ENCODE measurements around the gene FDXR. TPM values are rescaled to one million over a fixed set of nuclear protein-coding genes. Genes with fewer than 3 reads are reported as not detected.

Gene FDXR
- polyA plus RNA-seq, 4 donors, result 9.2 to 16.6 (median 12.5) TPM

DNA sequence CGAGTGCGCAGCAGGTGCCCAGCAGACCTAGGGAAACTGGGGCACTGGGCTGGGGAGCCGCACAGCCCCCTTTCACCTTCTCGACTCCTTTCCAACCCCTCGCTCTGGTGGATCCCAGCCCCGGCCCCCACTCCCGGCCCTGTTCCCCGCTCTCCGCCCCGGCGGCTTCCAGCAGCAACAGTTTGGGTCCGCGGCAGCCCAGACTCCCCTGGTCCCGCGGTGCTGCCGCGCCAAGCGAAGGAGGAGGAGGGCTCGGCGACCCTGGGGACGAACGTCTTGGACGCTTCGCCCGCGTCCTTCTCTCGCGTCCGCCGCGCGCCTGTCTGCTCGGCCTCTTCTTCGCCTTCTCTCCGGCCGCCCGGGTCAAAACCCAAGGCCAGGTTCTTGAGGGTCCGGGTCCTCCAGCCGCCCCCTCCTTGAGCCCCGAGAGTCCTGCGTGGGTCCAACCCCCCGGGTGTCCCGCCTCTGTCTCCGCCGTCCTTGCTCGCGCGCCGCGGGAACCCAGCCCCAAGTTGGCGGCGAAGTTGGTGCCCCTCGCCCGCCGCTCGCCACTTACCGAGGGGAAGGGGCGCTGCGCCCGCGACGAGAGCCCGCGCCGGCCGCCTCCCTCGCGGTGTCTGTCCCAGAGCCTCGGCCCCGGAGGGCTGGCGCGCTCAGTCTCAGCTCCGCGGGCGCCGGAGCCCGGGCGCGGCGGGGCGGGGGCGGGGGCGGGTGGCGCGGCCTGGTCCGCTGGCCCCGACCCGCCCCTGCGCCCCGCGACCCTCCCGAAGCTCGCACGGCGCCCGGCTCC, 11.7 kb downstream of the FDXR start:
- WGBS, 3 donors, result 2% methylated on average over 54 to 96 of the region's 96 CpGs
- Histone ChIP-seq H3K36me3 (ENCODE audit: control insufficient read depth in 3 of 3, insufficient read depth in 2 of 3, low read depth in 1 of 3, low read length in 3 of 3) (peaks cover 0 to 7% (median 0%) of the 10 kb centered on the region in 3 donors), H3K27ac (ENCODE audit: low read depth in 1 of 3, low read length in 2 of 3) (no peak overlapping the region), H3K4me3 (ENCODE audit: low read depth in 1 of 3, low read length in 3 of 3) (peak overlapping the region in 1 of 3 donors; percentile 40), H3K4me1 (ENCODE audit: control insufficient read depth in 3 of 3, insufficient read depth in 2 of 3, low read depth in 1 of 3, low read length in 2 of 3) (peaks cover 0 to 20% (median 3%) of the 10 kb centered on the region in 3 donors), H3K9me3 (ENCODE audit: control insufficient read depth in 2 of 2, insufficient read depth in 1 of 2, low read depth in 1 of 2, low read length in 1 of 2) (no peaks in the 10 kb centered on the region), H3K27me3 (ENCODE audit: control insufficient read depth in 3 of 3, insufficient read depth in 3 of 3, low read length in 3 of 3) (peaks cover 0 to 55% (median 27%) of the 10 kb centered on the region in 3 donors)
- DNase-seq (peak in 1 of 2 donors; percentile 18), FAIRE-seq (no peak)

DNA sequence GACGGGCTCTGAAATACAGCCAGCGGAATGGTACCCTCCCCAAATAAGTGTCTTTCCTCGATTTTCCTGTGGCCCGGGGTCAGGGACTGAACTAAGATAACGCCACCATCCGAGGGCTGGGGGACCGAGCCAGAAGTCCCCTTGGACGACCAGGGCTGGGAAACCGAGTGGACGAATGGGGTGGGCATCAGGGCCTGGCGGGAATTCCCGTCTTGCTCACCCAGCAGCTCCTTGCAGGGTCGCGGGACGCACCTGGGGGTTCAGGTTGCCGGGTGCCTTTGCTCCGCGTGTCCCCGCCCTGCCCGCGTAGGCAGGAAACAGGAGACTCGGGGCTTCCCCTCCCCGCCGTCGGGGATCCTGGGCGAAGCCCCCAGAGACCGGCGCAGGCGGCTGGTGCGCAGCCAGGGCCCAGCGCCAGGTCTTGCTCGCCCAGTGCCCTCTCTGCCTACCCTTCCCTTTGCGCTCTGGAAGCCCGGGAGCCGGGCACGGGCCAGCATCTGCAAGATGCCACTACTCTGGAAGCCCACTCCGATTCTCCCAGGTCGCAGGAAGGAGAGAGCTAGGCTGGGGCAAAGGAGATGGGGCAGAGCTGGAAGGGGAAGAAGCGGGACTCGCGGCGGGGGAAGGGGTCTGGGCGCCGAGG, 12.4 kb downstream of the FDXR start:
- WGBS, 3 donors, result 2 to 3% (median 3%) methylated on average over 36 to 44 of the region's 44 CpGs
- peak in 1 of 2 donors; percentile 24 for DNase-seq
- Histone ChIP-seq H3K27ac (ENCODE audit: low read depth in 1 of 3, low read length in 2 of 3) (no peak overlapping the region), H3K4me1 (ENCODE audit: control insufficient read depth in 3 of 3, insufficient read depth in 2 of 3, low read depth in 1 of 3, low read length in 2 of 3) (peaks cover 0 to 20% (median 3%) of the 10 kb centered on the region in 3 donors), H3K27me3 (ENCODE audit: control insufficient read depth in 3 of 3, insufficient read depth in 3 of 3, low read length in 3 of 3) (peaks cover 0 to 62% (median 29%) of the 10 kb centered on the region in 3 donors), H3K4me3 (ENCODE audit: low read depth in 1 of 3, low read length in 3 of 3) (no peak overlapping the region), H3K9me3 (ENCODE audit: control insufficient read depth in 2 of 2, insufficient read depth in 1 of 2, low read depth in 1 of 2, low read length in 1 of 2) (no peaks in the 10 kb centered on the region), H3K36me3 (ENCODE audit: control insufficient read depth in 3 of 3, insufficient read depth in 2 of 3, low read depth in 1 of 3, low read length in 3 of 3) (peaks cover 0 to 7% (median 0%) of the 10 kb centered on the region in 3 donors)
- FAIRE-seq, result no peak

GRCh38 chr17:74859459-74860228, 13.2 kb downstream of the FDXR start, which contains the start of gene GRIN2C:
Gene GRIN2C, minus strand, starts transcription at chr17:74859885. Its CDS starts 4,793 bp downstream, at chr17:74855092.
- FAIRE-seq (no peak), DNase-seq (no peak)
- WGBS, 3 donors, result 2 to 3% (median 2%) methylated on average over 40 to 72 of the region's 72 CpGs
- H3K4me1 ChIP-seq (ENCODE audit: control insufficient read depth in 3 of 3, insufficient read depth in 2 of 3, low read depth in 1 of 3, low read length in 2 of 3), result peaks cover 0 to 20% (median 3%) of the 10 kb centered on the region in 3 donors
- H3K27me3 ChIP-seq (ENCODE audit: control insufficient read depth in 3 of 3, insufficient read depth in 3 of 3, low read length in 3 of 3), result peaks cover 0 to 69% (median 34%) of the 10 kb centered on the region in 3 donors
- no peak within 1 kb of the TSS for H3K4me3 ChIP-seq (ENCODE audit: low read depth in 1 of 3, low read length in 3 of 3)
- peaks cover 0 to 7% (median 0%) of the 10 kb centered on the region in 3 donors for H3K36me3 ChIP-seq (ENCODE audit: control insufficient read depth in 3 of 3, insufficient read depth in 2 of 3, low read depth in 1 of 3, low read length in 3 of 3)
- no peaks in the 10 kb centered on the region for H3K9me3 ChIP-seq (ENCODE audit: control insufficient read depth in 2 of 2, insufficient read depth in 1 of 2, low read depth in 1 of 2, low read length in 1 of 2)
- H3K27ac ChIP-seq (ENCODE audit: low read depth in 1 of 3, low read length in 2 of 3), result no peak within 1 kb of the TSS

GRCh38 chr17:74858672-74859458, 13.9 kb downstream of the FDXR start:
- H3K27me3 ChIP-seq (ENCODE audit: control insufficient read depth in 3 of 3, insufficient read depth in 3 of 3, low read length in 3 of 3), result peaks cover 0 to 76% (median 42%) of the 10 kb centered on the region in 3 donors
- no peak for FAIRE-seq

GRCh38 chr17:74857191-74857590, 15.6 kb downstream of the FDXR start:
- Histone ChIP-seq H3K4me1 (ENCODE audit: control insufficient read depth in 3 of 3, insufficient read depth in 2 of 3, low read depth in 1 of 3, low read length in 2 of 3) (peaks cover 0 to 13% (median 3%) of the 10 kb centered on the region in 3 donors), H3K9me3 (ENCODE audit: control insufficient read depth in 2 of 2, insufficient read depth in 1 of 2, low read depth in 1 of 2, low read length in 1 of 2) (no peaks in the 10 kb centered on the region), H3K27ac (ENCODE audit: low read depth in 1 of 3, low read length in 2 of 3) (no peak overlapping the region), H3K27me3 (ENCODE audit: control insufficient read depth in 3 of 3, insufficient read depth in 3 of 3, low read length in 3 of 3) (peaks cover 0 to 88% (median 49%) of the 10 kb centered on the region in 3 donors), H3K4me3 (ENCODE audit: low read depth in 1 of 3, low read length in 3 of 3) (no peak overlapping the region), H3K36me3 (ENCODE audit: control insufficient read depth in 3 of 3, insufficient read depth in 2 of 3, low read depth in 1 of 3, low read length in 3 of 3) (no peaks in the 10 kb centered on the region)
- no peak for DNase-seq
- 51 to 64% (median 61%) methylated on average over 4 of the region's 4 CpGs for WGBS, 3 donors
- no peak for FAIRE-seq

More at GRCh38 chr17:74858672-74859458, 13.9 kb downstream of the FDXR start:
- 36 to 52% (median 51%) methylated on average over 12 of the region's 12 CpGs for WGBS, 3 donors
- no peak overlapping the region for H3K4me3 ChIP-seq (ENCODE audit: low read depth in 1 of 3, low read length in 3 of 3)
- no peak for DNase-seq
- no peak overlapping the region for H3K27ac ChIP-seq (ENCODE audit: low read depth in 1 of 3, low read length in 2 of 3)
- H3K36me3 ChIP-seq (ENCODE audit: control insufficient read depth in 3 of 3, insufficient read depth in 2 of 3, low read depth in 1 of 3, low read length in 3 of 3), result peaks cover 0 to 2% (median 0%) of the 10 kb centered on the region in 3 donors
- H3K4me1 ChIP-seq (ENCODE audit: control insufficient read depth in 3 of 3, insufficient read depth in 2 of 3, low read depth in 1 of 3, low read length in 2 of 3), result peaks cover 0 to 20% (median 3%) of the 10 kb centered on the region in 3 donors
- no peaks in the 10 kb centered on the region for H3K9me3 ChIP-seq (ENCODE audit: control insufficient read depth in 2 of 2, insufficient read depth in 1 of 2, low read depth in 1 of 2, low read length in 1 of 2)

- Histone ChIP-seq H3K4me1 (ENCODE audit: control insufficient read depth in 3 of 3, insufficient read depth in 2 of 3, low read depth in 1 of 3, low read length in 2 of 3) (peaks cover 0 to 7% (median 3%) of the 10 kb centered on the region in 3 donors), H3K27me3 (ENCODE audit: control insufficient read depth in 3 of 3, insufficient read depth in 3 of 3, low read length in 3 of 3) (peaks cover 0 to 90% (median 51%) of the 10 kb centered on the region in 3 donors), H3K9me3 (ENCODE audit: control insufficient read depth in 2 of 2, insufficient read depth in 1 of 2, low read depth in 1 of 2, low read length in 1 of 2) (no peaks in the 10 kb centered on the region), H3K4me3 (ENCODE audit: low read depth in 1 of 3, low read length in 3 of 3) (no peak overlapping the region), H3K36me3 (ENCODE audit: control insufficient read depth in 3 of 3, insufficient read depth in 2 of 3, low read depth in 1 of 3, low read length in 3 of 3) (no peaks in the 10 kb centered on the region), H3K27ac (ENCODE audit: low read depth in 1 of 3, low read length in 2 of 3) (no peak overlapping the region)
- WGBS, 3 donors, result 70 to 80% (median 76%) methylated on average over 7 of the region's 7 CpGs
- FAIRE-seq (no peak), DNase-seq (no peak)
Observed at GRCh38 chr17:74856112-74856511, 16.7 kb downstream of the FDXR start.

- Histone ChIP-seq H3K27ac (ENCODE audit: low read depth in 1 of 3, low read length in 2 of 3) (no peak overlapping the region), H3K27me3 (ENCODE audit: control insufficient read depth in 3 of 3, insufficient read depth in 3 of 3, low read length in 3 of 3) (peaks cover 0 to 90% (median 47%) of the 10 kb centered on the region in 3 donors), H3K9me3 (ENCODE audit: control insufficient read depth in 2 of 2, insufficient read depth in 1 of 2, low read depth in 1 of 2, low read length in 1 of 2) (no peaks in the 10 kb centered on the region), H3K4me1 (ENCODE audit: control insufficient read depth in 3 of 3, insufficient read depth in 2 of 3, low read depth in 1 of 3, low read length in 2 of 3) (no peaks in the 10 kb centered on the region), H3K36me3 (ENCODE audit: control insufficient read depth in 3 of 3, insufficient read depth in 2 of 3, low read depth in 1 of 3, low read length in 3 of 3) (no peaks in the 10 kb centered on the region), H3K4me3 (ENCODE audit: low read depth in 1 of 3, low read length in 3 of 3) (no peak overlapping the region)
- WGBS, 3 donors, result 78 to 83% (median 82%) methylated on average over 4 of the region's 4 CpGs
- FAIRE-seq (no peak), DNase-seq (no peak)
Observed at GRCh38 chr17:74855323-74855722, 17.5 kb downstream of the FDXR start.

Data from small intestine (tissue), 7 donors.